Breast epithelium (tissue), 3 donors: ENCODE measurements around the gene PTPN14.

Source experiments
- POLR2A ChIP-seq: fragments of 450-650 bp; IDR thresholded peaks from one replicate; pipeline ENCODE4 v1.6.1; 2016; ENCODE audit warnings: antibody characterized with exemption, mild to moderate bottlenecking, moderate library complexity
- TF ChIP-seq, protein P1 (sequence below), 3 donors: fragments of 450-650 bp; IDR thresholded peaks; one replicate each; pipeline ENCODE4 v1.5.1; 2016 to 2017; ENCODE audit warnings: antibody characterized with exemption in 3 of 3, mild to moderate bottlenecking in 3 of 3, moderate library complexity in 3 of 3

DNA sequence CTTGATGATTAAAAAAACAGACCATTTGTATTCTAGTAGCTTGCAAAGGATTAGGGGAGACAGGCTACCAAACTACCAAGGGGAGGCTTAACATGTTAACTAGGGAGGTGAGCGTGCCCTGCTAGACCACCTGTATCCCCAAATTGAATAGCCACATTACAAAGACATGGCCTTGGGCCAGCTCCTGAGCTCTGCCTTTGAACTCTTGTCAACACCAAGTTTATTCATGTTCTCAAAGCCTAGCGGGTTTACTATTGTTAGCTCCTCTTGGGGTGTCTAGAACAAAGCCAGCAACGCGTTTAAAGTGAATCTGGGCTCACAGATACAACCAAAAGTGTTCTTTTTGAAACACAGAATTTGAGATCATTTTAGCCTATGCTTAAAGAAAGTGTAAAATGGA, 234.1 kb downstream of the PTPN14 start:
- TF ChIP-seq, protein P1, sequence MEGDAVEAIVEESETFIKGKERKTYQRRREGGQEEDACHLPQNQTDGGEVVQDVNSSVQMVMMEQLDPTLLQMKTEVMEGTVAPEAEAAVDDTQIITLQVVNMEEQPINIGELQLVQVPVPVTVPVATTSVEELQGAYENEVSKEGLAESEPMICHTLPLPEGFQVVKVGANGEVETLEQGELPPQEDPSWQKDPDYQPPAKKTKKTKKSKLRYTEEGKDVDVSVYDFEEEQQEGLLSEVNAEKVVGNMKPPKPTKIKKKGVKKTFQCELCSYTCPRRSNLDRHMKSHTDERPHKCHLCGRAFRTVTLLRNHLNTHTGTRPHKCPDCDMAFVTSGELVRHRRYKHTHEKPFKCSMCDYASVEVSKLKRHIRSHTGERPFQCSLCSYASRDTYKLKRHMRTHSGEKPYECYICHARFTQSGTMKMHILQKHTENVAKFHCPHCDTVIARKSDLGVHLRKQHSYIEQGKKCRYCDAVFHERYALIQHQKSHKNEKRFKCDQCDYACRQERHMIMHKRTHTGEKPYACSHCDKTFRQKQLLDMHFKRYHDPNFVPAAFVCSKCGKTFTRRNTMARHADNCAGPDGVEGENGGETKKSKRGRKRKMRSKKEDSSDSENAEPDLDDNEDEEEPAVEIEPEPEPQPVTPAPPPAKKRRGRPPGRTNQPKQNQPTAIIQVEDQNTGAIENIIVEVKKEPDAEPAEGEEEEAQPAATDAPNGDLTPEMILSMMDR (IDR thresholded peaks at IDR 0.05): no peak
- no peak for TF ChIP-seq POLR2A
